Effector CD4-positive, alpha-beta T cell (primary cell): ENCODE data around the gene RAVER2.

ENCODE experiments used
- DNase-seq: peaks from one replicate; pipeline ENCODE4 v3.0.0-alpha.2; 2020

Gene RAVER2

DNA sequence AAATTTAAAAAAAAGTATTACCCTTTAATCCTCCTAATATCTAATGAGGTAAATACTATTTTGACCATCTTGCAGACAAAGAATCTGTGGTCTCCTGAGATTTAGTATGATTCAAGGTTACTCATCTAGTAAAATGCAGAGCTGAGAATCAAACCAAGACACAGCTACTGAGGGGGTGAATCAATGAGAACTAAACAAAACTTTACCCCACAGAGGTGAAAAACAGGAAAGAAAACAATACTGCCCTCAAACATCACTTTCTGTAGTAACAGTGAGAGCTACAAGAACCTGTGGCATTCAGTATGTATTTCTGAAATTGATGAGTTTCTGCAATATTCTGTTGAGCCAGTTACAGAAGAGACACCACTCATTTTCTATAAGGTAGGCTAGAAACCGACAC is 136.4 kb downstream of the RAVER2 start:
- no peak for DNase-seq
